HL-60 (cell line): ENCODE data around the gene PPP6R2.

Experiments
- CTCF ChIP-seq: IDR thresholded peaks from one replicate; pipeline ENCODE4 v1.5.1; 2011; ENCODE audit warnings: low read length, control low read depth, inconsistent platforms; ENCODE audit not compliant: insufficient read depth
- GABPA ChIP-seq: IDR thresholded peaks from 2 replicates; pipeline ENCODE4 v1.6.1; 2012; ENCODE audit warnings: low read depth
- POLR2AphosphoS5 ChIP-seq: IDR thresholded peaks from 2 replicates; pipeline ENCODE4 v1.6.1; 2012; ENCODE audit warnings: low read depth
- REST ChIP-seq: IDR thresholded peaks from 2 replicates; pipeline ENCODE4 v1.6.1; 2012; ENCODE audit warnings: low read depth; ENCODE audit not compliant: insufficient replicate concordance

GRCh38 chr22:50346470-50346869 lies 3.3 kb downstream of the PPP6R2 start:
- TF ChIP-seq CTCF (no peak), POLR2AphosphoS5 (no peak), REST (no peak), GABPA (no peak)
